BJ (cell line): ENCODE results near the gene AJM1. TPM values are rescaled to one million over a fixed set of nuclear protein-coding genes. Genes with fewer than 3 reads are reported as not detected.
A peak's percentile ranks its signal among the peaks of the same experiment; 100 is the strongest.
"Not testable (repeated sequence)": the region's sequence is repeated elsewhere in the genome, so short reads cannot be mapped to it uniquely, and the experiment has no call there.

Experiments
- CTCF ChIA-PET: fragments of 350-600 bp; formaldehyde crosslinking; extraction: SDS; loops from one replicate; lab custom pipeline; 2021; ENCODE audit warnings: antibody characterized with exemption, inconsistent platforms; lab: Yijun Ruan, JAX
- POLR2A ChIA-PET: fragments of 300-600 bp; sonication (Branson Sonifier 250); formaldehyde crosslinking; extraction: SDS; loops from one replicate; lab custom pipeline; 2021; ENCODE audit warnings: antibody characterized with exemption; lab: Charles Lee
- DNase-seq: peaks from one replicate; pipeline ENCODE4 v3.0.0-alpha.2; 2011; ENCODE audit warnings: low read depth
- H3K27me3 ChIP-seq: 2 replicates; pipeline ENCODE4 v1.6.0; 2011; ENCODE audit warnings: low read length; ENCODE audit not compliant: control insufficient read depth, insufficient read depth
- H3K36me3 ChIP-seq: 2 replicates; pipeline ENCODE4 v1.5.1; 2011; ENCODE audit warnings: low read length; ENCODE audit not compliant: control insufficient read depth, insufficient read depth
- H3K4me3 ChIP-seq: 2 replicates; pipeline ENCODE4 v1.5.1; 2011; ENCODE audit warnings: low read depth, mild to moderate bottlenecking, control low read depth, low read length
- polyA minus RNA-seq: library from RNA; depleted of rRNA, polyadenylated mRNA; stranded (reverse); fragments of >200 nt; gene quantifications from 2 replicates; pipeline ENCODE4 v1.2.3, GENCODE V29; 2011; rRNA and poly(A)+ RNA removed
- polyA plus RNA-seq: library from polyadenylated mRNA; depleted of rRNA; stranded (reverse); fragments of >200 nt; gene quantifications from 2 replicates; pipeline ENCODE4 v1.2.3, GENCODE V29; 2011; rRNA removed
- TF ChIP-seq, protein P1 (sequence below): IDR thresholded peaks from 2 replicates; pipeline ENCODE4 v1.5.1; 2011; ENCODE audit warnings: low read depth, mild to moderate bottlenecking, control low read depth, inconsistent platforms, low read length, moderate library complexity; ENCODE audit not compliant: insufficient read depth

The AJM1 gene
- 0.86 and 1.0 TPM in 2 replicates for polyA plus RNA-seq
- polyA minus RNA-seq = 0.19 and 0.21 TPM in 2 replicates

DNA sequence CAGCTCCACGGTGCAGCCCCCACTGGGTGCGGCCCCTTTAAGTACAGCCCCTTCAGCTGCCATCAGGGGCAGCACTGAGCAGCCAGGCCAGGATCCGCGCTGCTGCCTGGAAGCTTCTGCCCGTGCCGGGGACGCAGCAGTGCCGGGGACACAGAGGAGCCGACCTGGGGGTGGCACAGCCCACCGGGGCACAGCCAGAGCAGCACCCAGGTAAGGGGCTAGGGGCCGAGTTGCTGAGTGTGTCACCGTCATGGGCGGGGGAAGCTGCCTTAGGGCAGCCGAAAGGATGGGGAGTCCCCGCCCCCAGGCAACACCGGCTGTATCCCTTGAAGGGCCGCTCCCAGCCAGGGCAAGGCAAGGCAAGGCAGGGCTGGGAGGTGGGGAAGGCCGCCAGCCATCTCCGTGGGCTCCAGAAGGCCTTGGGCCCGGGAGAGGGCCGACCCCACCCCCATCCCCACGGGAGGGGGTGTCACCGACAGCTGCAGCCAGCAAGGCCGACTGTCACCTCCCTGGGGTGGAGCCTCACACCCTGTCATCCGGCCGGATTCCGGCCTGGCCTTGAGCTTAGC, at the start of gene AJM1:
Gene AJM1, plus strand, starts transcription at position 99 of the 569 bp plus-strand sequence. CDS start 1,937 bp downstream, outside the sequence.
- TF ChIP-seq, protein P1, sequence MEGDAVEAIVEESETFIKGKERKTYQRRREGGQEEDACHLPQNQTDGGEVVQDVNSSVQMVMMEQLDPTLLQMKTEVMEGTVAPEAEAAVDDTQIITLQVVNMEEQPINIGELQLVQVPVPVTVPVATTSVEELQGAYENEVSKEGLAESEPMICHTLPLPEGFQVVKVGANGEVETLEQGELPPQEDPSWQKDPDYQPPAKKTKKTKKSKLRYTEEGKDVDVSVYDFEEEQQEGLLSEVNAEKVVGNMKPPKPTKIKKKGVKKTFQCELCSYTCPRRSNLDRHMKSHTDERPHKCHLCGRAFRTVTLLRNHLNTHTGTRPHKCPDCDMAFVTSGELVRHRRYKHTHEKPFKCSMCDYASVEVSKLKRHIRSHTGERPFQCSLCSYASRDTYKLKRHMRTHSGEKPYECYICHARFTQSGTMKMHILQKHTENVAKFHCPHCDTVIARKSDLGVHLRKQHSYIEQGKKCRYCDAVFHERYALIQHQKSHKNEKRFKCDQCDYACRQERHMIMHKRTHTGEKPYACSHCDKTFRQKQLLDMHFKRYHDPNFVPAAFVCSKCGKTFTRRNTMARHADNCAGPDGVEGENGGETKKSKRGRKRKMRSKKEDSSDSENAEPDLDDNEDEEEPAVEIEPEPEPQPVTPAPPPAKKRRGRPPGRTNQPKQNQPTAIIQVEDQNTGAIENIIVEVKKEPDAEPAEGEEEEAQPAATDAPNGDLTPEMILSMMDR = peak; percentile 93
- POLR2A ChIA-PET = interaction anchor here (0.6 kb wide), 1 partner anchor 120 kb away, joined by 3 read pairs; no protein-coding TSS in a partner anchor

DNA sequence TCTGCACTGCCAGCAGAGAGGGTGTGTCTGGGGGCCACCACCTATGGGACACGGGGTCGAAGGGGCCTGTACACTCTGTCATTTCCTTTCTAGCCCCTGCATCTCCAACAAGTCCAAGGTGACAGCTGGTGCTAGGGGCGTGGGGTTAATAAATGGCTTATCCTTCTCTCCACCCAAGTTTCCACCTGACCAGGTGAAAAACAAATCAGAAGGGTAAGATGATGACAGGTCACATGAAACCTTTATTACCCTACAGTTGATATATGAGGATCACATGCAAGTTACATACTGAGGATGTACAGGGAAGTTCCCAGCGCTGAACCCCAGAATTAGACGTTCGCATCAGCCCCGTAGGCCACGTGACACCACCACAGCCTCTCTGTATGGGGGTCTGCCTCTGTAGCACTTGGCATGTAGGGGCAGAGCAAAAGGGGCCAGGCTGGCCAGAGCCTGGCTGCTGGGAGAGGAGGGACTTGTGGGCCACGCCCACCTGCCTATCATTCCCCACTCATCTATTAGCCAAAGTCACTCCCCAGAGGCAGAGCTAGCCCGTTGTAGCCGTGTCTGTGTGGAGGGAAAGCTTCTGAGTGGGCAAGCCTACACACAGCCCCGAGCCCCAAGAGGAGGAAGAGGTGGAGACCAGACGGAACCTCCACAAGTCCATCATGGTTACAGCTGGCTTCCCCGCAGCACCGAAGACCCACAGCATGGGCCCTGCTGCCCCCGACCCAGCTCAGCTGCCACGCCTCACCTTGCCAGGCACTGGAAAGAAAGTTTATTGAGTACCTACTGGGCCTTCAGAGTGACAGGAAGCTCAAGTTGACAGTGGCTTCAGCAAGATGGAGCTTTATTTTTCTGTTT, 49.0 kb upstream of the AJM1 start:
- ChIA-PET POLR2A (no interaction called here), CTCF (interaction anchor here (0.5 to 1.6 kb wide), 13 partner anchors 13 to 274 kb away, joined by 3 to 10 read pairs (median 4); partner anchors contain the start of genes ABCA2, AJM1 and LCN8)
- H3K4me3 ChIP-seq = no peak overlapping the region
- TF ChIP-seq, protein P1 = no peak
- H3K27me3 ChIP-seq = peaks cover 7% of the 10 kb centered on the region
- DNase-seq = no peak
- no peaks in the 10 kb centered on the region; the same call in 1 of the 2 replicates for H3K36me3 ChIP-seq

More for the DNA sequence above, at the start of gene AJM1:
- not testable (repeated sequence) for H3K36me3 ChIP-seq, H3K27me3 ChIP-seq, DNase-seq
- H3K4me3 ChIP-seq = peak within 1 kb of the TSS; percentile 45
- CTCF ChIA-PET = interaction anchor here (0.7 to 3.8 kb wide), 28 partner anchors 8 to 791 kb away, joined by 3 to 27 read pairs (median 4); partner anchors contain the start of genes ABCA2, MAMDC4, NPDC1 and RABL6

DNA sequence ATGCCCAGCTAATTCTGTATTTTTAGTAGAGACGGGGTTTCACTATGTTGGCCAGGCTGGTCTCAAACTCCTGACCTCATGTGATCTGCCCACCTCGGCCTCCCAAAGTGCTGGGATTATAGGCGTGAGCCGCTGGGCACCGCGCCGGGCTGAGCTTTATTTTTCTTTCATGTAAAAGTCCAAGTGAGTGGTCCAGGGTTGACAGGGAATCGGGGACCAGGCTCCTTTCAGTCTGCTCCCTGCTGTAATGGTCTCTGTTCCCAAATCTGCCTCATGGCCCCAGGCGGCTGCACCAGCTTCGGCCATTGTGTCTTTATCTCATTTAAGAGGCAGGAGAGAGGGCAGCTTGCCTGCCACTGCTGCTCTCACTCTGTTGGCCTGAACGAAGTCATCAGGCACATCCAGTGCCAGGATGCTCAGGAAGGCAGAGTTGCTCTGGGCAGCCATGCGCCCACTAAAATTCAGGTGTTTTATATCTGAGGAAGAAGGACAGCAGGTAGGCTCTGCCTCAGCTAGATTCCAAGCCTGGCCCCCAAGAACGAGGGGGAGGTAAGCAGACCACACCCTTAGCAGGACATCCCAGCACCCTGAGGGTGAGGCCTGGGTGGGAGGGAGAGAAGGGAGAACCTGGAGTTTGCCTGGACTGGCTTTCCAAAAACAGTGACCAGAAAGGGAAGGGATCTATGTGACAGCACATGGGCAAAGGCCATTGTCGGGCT, 47.8 kb upstream of the AJM1 start:
- CTCF ChIA-PET = interaction anchor here (0.7 to 1.6 kb wide), 7 partner anchors 11 to 273 kb away, joined by 3 to 7 read pairs (median 3); partner anchors contain the start of gene LCN8
- DNase-seq = no peak
- no peak overlapping the region for H3K4me3 ChIP-seq
- TF ChIP-seq, protein P1 = no peak
- H3K27me3 ChIP-seq = peaks cover 17% of the 10 kb centered on the region
- POLR2A ChIA-PET = no interaction called here
- H3K36me3 ChIP-seq = no peaks in the 10 kb centered on the region; the same call in 1 of the 2 replicates

GRCh38 chr9:136795000-136795348, 47.3 kb upstream of the AJM1 start:
- POLR2A ChIA-PET = no interaction called here

More at GRCh38 chr9:136795000-136795348, 47.3 kb upstream of the AJM1 start:
- Histone ChIP-seq H3K36me3 (no peaks in the 10 kb centered on the region; the same call in 1 of the 2 replicates), H3K27me3 (peaks cover 18% of the 10 kb centered on the region), H3K4me3 (no peak overlapping the region)
- no peak for DNase-seq
- CTCF ChIA-PET = interaction anchor here (1.2 to 1.6 kb wide), 2 partner anchors 11 to 239 kb away, joined by 4 to 7 read pairs; no protein-coding TSS in a partner anchor
- TF ChIP-seq, protein P1 = no peak
